ENCODE data around the gene ZNF598.
A peak's percentile ranks its signal among the peaks of the same experiment; 100 is the strongest.

Gene ZNF598

DNA sequence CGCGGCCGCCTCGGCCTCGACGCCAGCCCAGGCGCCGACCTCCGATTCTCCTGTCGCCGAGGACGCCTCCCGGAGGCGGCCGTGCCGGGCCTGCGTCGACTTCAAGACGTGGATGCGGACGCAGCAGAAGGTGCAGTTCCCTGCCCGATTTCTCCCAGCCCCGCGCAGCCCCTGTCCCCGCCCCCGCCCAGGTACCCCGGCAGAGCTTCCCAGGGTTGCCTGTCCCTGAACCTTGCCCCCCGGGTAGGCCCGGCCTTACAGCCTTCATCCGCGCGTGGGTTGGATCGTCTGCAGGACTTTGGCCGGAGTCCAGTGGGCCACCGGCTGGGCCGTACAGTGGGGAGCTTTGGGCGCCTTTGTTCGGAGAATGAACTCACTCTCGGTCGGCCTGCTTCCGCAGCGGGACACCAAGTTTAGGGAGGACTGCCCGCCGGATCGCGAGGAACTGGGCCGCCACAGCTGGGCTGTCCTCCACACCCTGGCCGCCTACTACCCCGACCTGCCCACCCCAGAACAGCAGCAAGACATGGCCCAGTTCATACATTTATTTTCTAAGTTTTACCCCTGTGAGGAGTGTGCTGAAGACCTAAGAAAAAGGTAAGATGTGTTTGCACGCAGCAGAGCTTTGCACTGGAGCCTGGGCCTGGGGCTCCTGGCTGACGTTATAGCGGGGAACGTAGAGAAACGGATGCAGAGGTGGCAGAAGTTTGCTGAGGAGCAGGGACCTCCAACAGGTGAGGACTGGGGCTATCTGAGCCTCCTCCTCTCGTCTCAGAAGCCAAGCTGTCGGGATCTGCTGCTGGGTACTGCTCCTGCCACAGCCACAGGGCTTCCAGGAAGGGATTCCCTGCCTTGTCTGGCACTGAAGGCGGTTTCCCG lies 25.0 kb downstream of the ZNF598 start:
- Histone ChIP-seq H3K9ac (ENCODE audit: low read depth, low read length) (peak overlapping the region; percentile 92), H3K4me1 (ENCODE audit: insufficient read depth, low read length) (peaks cover 9% of the 10 kb centered on the region), H3K36me3 (ENCODE audit: insufficient read depth, low read length) (peaks cover 13% of the 10 kb centered on the region), H3K9me3 (ENCODE audit: insufficient read depth, low read depth, low read length) (no peaks in the 10 kb centered on the region), H3K27ac (ENCODE audit: low read depth, low read length) (peak overlapping the region; percentile 81), H3K4me3 (ENCODE audit: low read length) (peak overlapping the region; percentile 74), H3K27me3 (ENCODE audit: insufficient read depth, low read length) (peaks cover 54% of the 10 kb centered on the region)
- WGBS, result 8% methylated on average over 58 of the region's 58 CpGs

GRCh38 chr16:1983544-1984346 lies 25.9 kb downstream of the ZNF598 start, which contains the start of gene GFER:
Gene GFER, plus strand, starts transcription at chr16:1984193. Its CDS starts 26 bp downstream, at chr16:1984219.
- peaks cover 5% of the 10 kb centered on the region for H3K4me1 ChIP-seq (ENCODE audit: insufficient read depth, low read length)
- peaks cover 53% of the 10 kb centered on the region for H3K27me3 ChIP-seq (ENCODE audit: insufficient read depth, low read length)

DNA sequence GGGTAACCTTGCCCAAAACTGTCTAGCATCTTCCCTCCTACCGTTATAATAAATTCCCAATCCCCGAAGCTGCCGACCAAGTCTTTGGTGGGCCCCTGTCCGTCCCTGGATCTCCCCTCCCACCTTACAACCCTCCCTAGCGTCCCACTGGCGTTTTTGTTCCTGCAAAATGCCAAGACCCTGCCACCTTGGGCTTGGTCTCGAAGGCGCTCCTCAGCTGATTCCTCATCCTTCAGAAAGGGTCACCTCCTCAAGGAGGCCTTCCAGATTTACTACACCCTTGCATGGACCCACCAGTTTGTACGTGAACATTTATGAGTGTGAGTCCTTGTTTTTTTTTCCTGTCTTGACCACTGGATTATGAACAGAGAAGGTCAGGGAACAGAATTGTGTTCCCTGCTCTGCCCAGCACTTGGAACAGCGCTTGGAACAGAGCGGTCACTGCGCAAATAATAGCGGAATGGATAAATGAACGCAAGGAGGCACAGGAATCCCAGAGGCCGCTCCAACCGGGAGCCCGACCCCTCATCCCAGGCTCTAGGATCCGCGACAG lies 26.6 kb downstream of the ZNF598 start:
- peaks cover 16% of the 10 kb centered on the region for H3K36me3 ChIP-seq (ENCODE audit: insufficient read depth, low read length)
- H3K27me3 ChIP-seq (ENCODE audit: insufficient read depth, low read length), result peaks cover 48% of the 10 kb centered on the region
- H3K4me1 ChIP-seq (ENCODE audit: insufficient read depth, low read length), result peaks cover 5% of the 10 kb centered on the region
- peak overlapping the region; percentile 74 for H3K4me3 ChIP-seq (ENCODE audit: low read length)
- H3K9ac ChIP-seq (ENCODE audit: low read depth, low read length), result no peak overlapping the region
- 38% methylated on average over 19 of the region's 19 CpGs for WGBS
- H3K27ac ChIP-seq (ENCODE audit: low read depth, low read length), result no peak overlapping the region
- no peaks in the 10 kb centered on the region for H3K9me3 ChIP-seq (ENCODE audit: insufficient read depth, low read depth, low read length)

More at GRCh38 chr16:1983544-1984346, 25.9 kb downstream of the ZNF598 start, which contains the start of gene GFER:
- WGBS, result under 1% methylated on average over 109 of the region's 109 CpGs
- Histone ChIP-seq H3K9ac (ENCODE audit: low read depth, low read length) (peak within 1 kb of the TSS; percentile 92), H3K4me3 (ENCODE audit: low read length) (peak within 1 kb of the TSS; percentile 74), H3K9me3 (ENCODE audit: insufficient read depth, low read depth, low read length) (no peaks in the 10 kb centered on the region), H3K36me3 (ENCODE audit: insufficient read depth, low read length) (peaks cover 13% of the 10 kb centered on the region), H3K27ac (ENCODE audit: low read depth, low read length) (peak within 1 kb of the TSS; percentile 81)

DNA sequence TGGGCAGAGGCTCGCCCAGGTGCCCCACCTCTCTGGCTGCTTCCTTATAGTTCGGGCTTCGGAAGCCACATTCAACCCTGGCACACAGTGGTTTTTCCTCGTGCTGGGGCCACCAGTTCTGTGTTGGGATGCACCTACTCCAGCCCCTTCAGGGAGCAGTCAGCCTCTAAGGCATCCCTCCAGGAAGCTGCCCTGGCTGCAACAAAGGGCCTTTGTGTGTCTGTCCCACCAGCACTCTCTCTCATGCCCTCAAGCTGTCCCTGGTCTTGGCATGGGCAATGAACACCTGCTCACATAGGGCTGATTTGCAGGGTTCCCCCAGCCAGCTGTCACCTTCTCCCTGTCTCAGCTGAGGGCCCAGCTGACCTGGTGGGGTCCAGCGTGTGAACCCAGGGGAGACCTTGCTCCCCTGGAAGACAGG lies 27.6 kb downstream of the ZNF598 start:
- H3K27ac ChIP-seq (ENCODE audit: low read depth, low read length), result no peak overlapping the region
- no peaks in the 10 kb centered on the region for H3K9me3 ChIP-seq (ENCODE audit: insufficient read depth, low read depth, low read length)
- WGBS, result 81% methylated on average over 5 of the region's 5 CpGs
- peaks cover 5% of the 10 kb centered on the region for H3K4me1 ChIP-seq (ENCODE audit: insufficient read depth, low read length)
- H3K4me3 ChIP-seq (ENCODE audit: low read length), result no peak overlapping the region
- peaks cover 46% of the 10 kb centered on the region for H3K27me3 ChIP-seq (ENCODE audit: insufficient read depth, low read length)
- peaks cover 25% of the 10 kb centered on the region for H3K36me3 ChIP-seq (ENCODE audit: insufficient read depth, low read length)
- H3K9ac ChIP-seq (ENCODE audit: low read depth, low read length), result no peak overlapping the region

- H3K4me3 ChIP-seq (ENCODE audit: low read length), result peak within 1 kb of the TSS; percentile 58; the same call in 1 of the 2 replicates
- H3K27me3 ChIP-seq (ENCODE audit: insufficient read depth, low read length), result peaks cover 46% of the 10 kb centered on the region
- H3K36me3 ChIP-seq (ENCODE audit: insufficient read depth, low read length), result peaks cover 28% of the 10 kb centered on the region
- WGBS, result 51% methylated on average over 6 of the region's 6 CpGs
- no peak within 1 kb of the TSS; the same call in 1 of the 2 replicates for H3K9ac ChIP-seq (ENCODE audit: low read depth, low read length)
- no peak within 1 kb of the TSS for H3K27ac ChIP-seq (ENCODE audit: low read depth, low read length)
- peaks cover 5% of the 10 kb centered on the region for H3K4me1 ChIP-seq (ENCODE audit: insufficient read depth, low read length)
- H3K9me3 ChIP-seq (ENCODE audit: insufficient read depth, low read depth, low read length), result no peaks in the 10 kb centered on the region
Observed at GRCh38 chr16:1981398-1981836, 28.2 kb downstream of the ZNF598 start, which contains the start of gene NOXO1. Gene NOXO1, minus strand, starts transcription at chr16:1981469. Its CDS starts 290 bp downstream, at chr16:1981179.

- Histone ChIP-seq H3K4me3 (ENCODE audit: low read length) (peak overlapping the region; percentile 58; the same call in 1 of the 2 replicates), H3K4me1 (ENCODE audit: insufficient read depth, low read length) (peaks cover 5% of the 10 kb centered on the region), H3K9me3 (ENCODE audit: insufficient read depth, low read depth, low read length) (no peaks in the 10 kb centered on the region), H3K9ac (ENCODE audit: low read depth, low read length) (no peak overlapping the region), H3K36me3 (ENCODE audit: insufficient read depth, low read length) (peaks cover 28% of the 10 kb centered on the region), H3K27ac (ENCODE audit: low read depth, low read length) (no peak overlapping the region), H3K27me3 (ENCODE audit: insufficient read depth, low read length) (peaks cover 46% of the 10 kb centered on the region)
- WGBS, result 46% methylated on average over 16 of the region's 16 CpGs
Observed at GRCh38 chr16:1980770-1981087, 28.9 kb downstream of the ZNF598 start.

DNA sequence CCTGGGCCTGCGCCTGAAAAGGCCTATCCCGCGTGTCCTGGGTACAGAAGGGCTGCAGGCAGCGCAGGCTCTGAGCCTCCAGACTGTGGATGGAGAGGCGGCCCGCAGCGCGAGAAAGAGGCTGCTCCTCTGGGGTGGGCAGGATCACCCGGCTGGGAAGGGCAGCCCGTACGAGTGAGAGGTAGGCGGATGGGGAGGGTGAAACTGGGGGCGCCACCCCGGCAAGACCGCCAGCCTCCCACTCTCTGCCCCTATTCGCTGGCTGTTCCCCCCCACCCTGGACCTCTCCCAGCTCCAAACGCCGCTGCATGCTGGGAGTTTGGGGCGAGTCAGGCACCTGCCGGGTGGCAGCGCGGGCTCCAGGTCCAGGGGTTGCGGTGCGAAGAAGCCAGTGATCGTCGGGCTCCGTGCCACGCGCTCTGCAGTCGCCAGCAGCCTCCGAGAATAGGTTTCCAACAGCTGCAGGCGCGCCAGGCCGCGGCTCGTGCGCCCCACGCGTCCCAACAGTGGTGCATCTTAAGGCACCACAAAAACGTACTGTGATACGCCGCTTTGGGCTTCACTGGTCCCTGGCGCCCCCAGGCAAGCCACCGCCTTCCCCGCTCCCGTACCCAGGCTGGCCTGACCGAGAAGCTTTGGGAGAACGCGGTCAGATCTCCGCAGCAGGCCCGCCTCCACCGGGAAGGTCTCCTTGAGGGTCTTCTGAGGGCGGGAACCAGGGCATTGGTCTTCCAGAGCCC lies 29.4 kb downstream of the ZNF598 start:
- no peaks in the 10 kb centered on the region for H3K9me3 ChIP-seq (ENCODE audit: insufficient read depth, low read depth, low read length)
- H3K36me3 ChIP-seq (ENCODE audit: insufficient read depth, low read length), result peaks cover 30% of the 10 kb centered on the region
- peak overlapping the region; percentile 69; the same call in 1 of the 2 replicates for H3K9ac ChIP-seq (ENCODE audit: low read depth, low read length)
- WGBS, result 11% methylated on average over 53 of the region's 53 CpGs
- no peak overlapping the region for H3K27ac ChIP-seq (ENCODE audit: low read depth, low read length)
- H3K4me1 ChIP-seq (ENCODE audit: insufficient read depth, low read length), result peaks cover 5% of the 10 kb centered on the region
- peak overlapping the region; percentile 58 for H3K4me3 ChIP-seq (ENCODE audit: low read length)
- H3K27me3 ChIP-seq (ENCODE audit: insufficient read depth, low read length), result peaks cover 46% of the 10 kb centered on the region

GRCh38 chr16:1979271-1980029 lies 30.2 kb downstream of the ZNF598 start:
- Histone ChIP-seq H3K9me3 (ENCODE audit: insufficient read depth, low read depth, low read length) (no peaks in the 10 kb centered on the region), H3K9ac (ENCODE audit: low read depth, low read length) (peak overlapping the region; percentile 69), H3K4me3 (ENCODE audit: low read length) (peak overlapping the region; percentile 58), H3K27me3 (ENCODE audit: insufficient read depth, low read length) (peaks cover 46% of the 10 kb centered on the region), H3K4me1 (ENCODE audit: insufficient read depth, low read length) (peaks cover 5% of the 10 kb centered on the region), H3K36me3 (ENCODE audit: insufficient read depth, low read length) (peaks cover 37% of the 10 kb centered on the region), H3K27ac (ENCODE audit: low read depth, low read length) (no peak overlapping the region)
- 3% methylated on average over 70 of the region's 70 CpGs for WGBS

- no peak overlapping the region; the same call in 1 of the 2 replicates for H3K9ac ChIP-seq (ENCODE audit: low read depth, low read length)
- WGBS, result 58% methylated on average over 37 of the region's 37 CpGs
- H3K4me3 ChIP-seq (ENCODE audit: low read length), result peak overlapping the region; percentile 58
Observed at GRCh38 chr16:1978476-1979120, 31.0 kb downstream of the ZNF598 start.

More at GRCh38 chr16:1978476-1979120, 31.0 kb downstream of the ZNF598 start:
- Histone ChIP-seq H3K4me1 (ENCODE audit: insufficient read depth, low read length) (peaks cover 5% of the 10 kb centered on the region), H3K27ac (ENCODE audit: low read depth, low read length) (no peak overlapping the region), H3K36me3 (ENCODE audit: insufficient read depth, low read length) (peaks cover 40% of the 10 kb centered on the region), H3K27me3 (ENCODE audit: insufficient read depth, low read length) (peaks cover 46% of the 10 kb centered on the region), H3K9me3 (ENCODE audit: insufficient read depth, low read depth, low read length) (no peaks in the 10 kb centered on the region)

All from HUES64 (cell line).